GM12878 (cell line): ENCODE measurements around the gene TBC1D10A. TPM values are rescaled to one million over a fixed set of nuclear protein-coding genes. Genes with fewer than 3 reads are reported as not detected.
"Not testable (repeated sequence)": the region's sequence is repeated elsewhere in the genome, so short reads cannot be mapped to it uniquely, and the experiment has no call there.

Experiments
- ATAC-seq: fragments of 200-7000 bp; cut with Tn5 transposase; 3 replicates; pipeline ENCODE4 v1.9.1; 2020; ENCODE audit warnings: mild to moderate bottlenecking, moderate library complexity
- BruUV-seq: library from RNA; stranded (reverse); fragments of 400-500 nt; replicated peaks from 2 replicates; lab custom pipeline; 2021; lab: Mats Ljungman, UMichigan
- CTCF ChIA-PET: fragments of 300-600 bp; sonication (Branson Sonifier 250); formaldehyde crosslinking; extraction: SDS; loops from one replicate; lab custom pipeline; 2021; ENCODE audit warnings: inconsistent platforms; lab: Yijun Ruan, JAX
- POLR2A ChIA-PET: fragments of 350-600 bp; formaldehyde crosslinking; extraction: SDS; loops from one replicate; lab custom pipeline; 2021; ENCODE audit warnings: inconsistent platforms; lab: Charles Lee
- RAD21 ChIA-PET: fragments of 300-600 bp; sonication (Branson Sonifier 250); formaldehyde crosslinking; loops from one replicate; lab custom pipeline; 2023; ENCODE audit warnings: antibody characterized with exemption; ENCODE audit not compliant: unreplicated experiment; lab: Charles Lee
- SMC1A ChIA-PET: fragments of 300-600 bp; sonication (Branson Sonifier 250); formaldehyde crosslinking; loops from one replicate; lab custom pipeline; 2023; ENCODE audit not compliant: unreplicated experiment, uncharacterized antibody; lab: Charles Lee
- DNase-seq: peaks from one replicate; pipeline ENCODE4 v3.0.0-alpha.2; 2011; ENCODE audit warnings: low read depth, low spot score
- FAIRE-seq: peaks from 3 replicates; lab custom pipeline; 2011; peaks lifted over from hg19 to GRCh38; lab: Jason Lieb, UNC
- H2AFZ ChIP-seq: 2 replicates; pipeline ENCODE4 v1.6.0; 2011; ENCODE audit warnings: low read depth, low read length, control low read depth; ENCODE audit not compliant: control insufficient read depth
- H3K27ac ChIP-seq: 2 replicates; pipeline ENCODE4 v1.5.1; 2011; ENCODE audit warnings: control low read depth; ENCODE audit not compliant: control insufficient read depth, insufficient read depth
- H3K27me3 ChIP-seq, 2 experiments: replicated peaks in 1 of 2; 2 replicates each; pipeline versions ENCODE4 v1.6.0 to v1.6.1; 2011; ENCODE audit warnings: low read length in 1 of 2; ENCODE audit not compliant: control insufficient read depth in 2 of 2, insufficient read depth in 2 of 2
- H3K36me3 ChIP-seq, 2 experiments: 2 replicates each; pipeline ENCODE4 v1.5.1; 2011; ENCODE audit warnings: low read length in 1 of 2; ENCODE audit not compliant: control insufficient read depth in 2 of 2, insufficient read depth in 2 of 2
- H3K4me1 ChIP-seq: 2 replicates; pipeline ENCODE4 v1.6.1; 2011; ENCODE audit warnings: mild to moderate bottlenecking, low read length, moderate library complexity, mixed read lengths; ENCODE audit not compliant: control insufficient read depth, insufficient read depth
- H3K4me2 ChIP-seq: 2 replicates; pipeline ENCODE4 v1.6.0; 2011; ENCODE audit warnings: control low read depth; ENCODE audit not compliant: control insufficient read depth, insufficient read depth
- H3K4me3 ChIP-seq: fragments of 200-600 bp; sonication (generic); 2 replicates; pipeline ENCODE4 v1.5.1; 2016
- H3K79me2 ChIP-seq: 2 replicates; pipeline ENCODE4 v1.6.0; 2011; ENCODE audit warnings: low read length; ENCODE audit not compliant: control insufficient read depth, insufficient read depth
- H3K9ac ChIP-seq: 2 replicates; pipeline ENCODE4 v1.8.0; 2011; ENCODE audit warnings: low read length, control low read depth, mixed read lengths; ENCODE audit not compliant: control insufficient read depth, insufficient read depth
- H3K9me3 ChIP-seq: replicated peaks from 3 replicates; pipeline ENCODE4 v1.5.1; 2011; ENCODE audit warnings: mild to moderate bottlenecking, low read length; ENCODE audit not compliant: control insufficient read depth, insufficient read depth
- H4K20me1 ChIP-seq: 2 replicates; pipeline ENCODE4 v1.6.0; 2011; ENCODE audit not compliant: control insufficient read depth, insufficient read depth
- E2F8 ChIP-seq: fragments of 450-650 bp; IDR thresholded peaks from 2 replicates; pipeline ENCODE4 v1.6.1; 2018; ENCODE audit warnings: mild to moderate bottlenecking, low read depth, moderate library complexity; ENCODE audit not compliant: partially characterized antibody
- TAF1 ChIP-seq: IDR thresholded peaks from 2 replicates; pipeline ENCODE4 v1.6.1; 2011; ENCODE audit warnings: mild to moderate bottlenecking, low read depth, low read length, borderline replicate concordance
- WGBS: methylation state at CpG from one replicate; pipeline ENCODE4 v1.1.6; 2016; ENCODE audit warnings: low lambda C conversion rate; ENCODE audit not compliant: insufficient replicate concordance, insufficient coverage; ENCODE audit errors: missing lambda C conversion rate; 5-methylcytosine and 5-hydroxymethylcytosine counted together
- in situ Hi-C: fragments of 300-500 bp; cut with MboI; formaldehyde crosslinking; loops from 9 replicates; pipeline ENCODE4 v1.14.3; 2018; ENCODE audit warnings: mixed read lengths
- intact Hi-C: fragments of 100-400 bp; cut with micrococcal nuclease; formaldehyde crosslinking; loops from one replicate; pipeline ENCODE4 v1.14.2; 2022; ENCODE audit not compliant: unreplicated experiment
- polyA plus RNA-seq, 11 experiments: library from polyadenylated mRNA; depleted of rRNA in 4 of 11; unstranded in 6 of 11; stranded (reverse) in 5 of 11; fragments of >200 nt; fragmentation: Nextera tagmentation in 4 of 11; fragmentation: Illumina TruSeq in 1 of 11; extraction: Ambion mirVana in 4 of 11; extraction: Trizol in 1 of 11; gene quantifications; 1 replicate in 1 of 11; 2 replicates in 10 of 11; pipeline versions ENCODE4 v1.2.1 to v1.2.3, GENCODE V29; 2011 to 2016; ENCODE audit warnings: inconsistent platforms in 2 of 11, missing spikeins in 2 of 11, low read depth in 1 of 11
- total RNA-seq, 4 experiments: library from RNA; depleted of rRNA in 3 of 4; stranded (reverse); fragments of >200 nt in 3 of 4; fragmentation: Illumina TruSeq in 1 of 4; extraction: Trizol in 1 of 4; gene quantifications; 2 replicates each; pipeline versions ENCODE4 v1.2.1 to v1.2.3, GENCODE V29; 2013 to 2021

The TBC1D10A gene
- total and polyA plus RNA-seq, 10 of the 15 experiments (the other 5 are each of a cell fraction or from before 2014, with no cell fraction given): 0.27 to 25.7 (median 15.3) TPM

- TF ChIP-seq E2F8 (no peak), TAF1 (no peak)
Measured at GRCh38 chr22:30338802-30339201, 12.1 kb upstream of the TBC1D10A start (continued).

- in situ Hi-C loops, H3K79me2 ChIP-seq, BruUV-seq, H3K4me1 ChIP-seq, H3K9ac ChIP-seq, H3K4me2 ChIP-seq, H2AFZ ChIP-seq, DNase-seq, H3K4me3 ChIP-seq, intact Hi-C loops, FAIRE-seq, H3K27ac ChIP-seq, ATAC-seq, SMC1A ChIA-PET, H4K20me1 ChIP-seq, H3K9me3 ChIP-seq, H3K27me3 ChIP-seq: not testable (repeated sequence)
- WGBS: 92% methylated on average over 9 of the region's 9 CpGs
- RAD21 ChIA-PET: interaction anchor here (2.1 kb wide), 1 partner anchor 12 kb away, joined by 4 read pairs; the partner anchor contains the start of gene TBC1D10A
- POLR2A ChIA-PET: interaction anchor here (0.7 kb wide), 1 partner anchor 87 kb away, joined by 6 read pairs; the partner anchor contains the start of gene MTFP1
- peaks cover 66 to 67% of the 10 kb centered on the region in 2 experiments for H3K36me3 ChIP-seq
- CTCF ChIA-PET: interaction anchor here (1.3 to 1.5 kb wide), 2 partner anchors 10 to 50 kb away, joined by 3 to 7 read pairs; no protein-coding TSS in a partner anchor
Measured at GRCh38 chr22:30338341-30338740, 11.6 kb upstream of the TBC1D10A start.
